ENCODE measurements around the gene ZSWIM6. TPM values are rescaled to one million over a fixed set of nuclear protein-coding genes. Genes with fewer than 3 reads are reported as not detected.

The ZSWIM6 gene
- total RNA-seq, 2 experiments from 2014 or later = 4.1 TPM

GRCh38 chr5:61330845-61331406 lies 1.1 kb upstream of the ZSWIM6 start:
- peak; percentile 50 to 93 (median 72) for DNase-seq
- TF ChIP-seq CTCF (IDR thresholded peaks at IDR 0.05) = no peak
- Histone ChIP-seq H3K27ac (ENCODE audit: low read depth in 1 of 2, low read length in 2 of 2) (peak overlapping the region; percentile 87 to 93), H3K4me3 (ENCODE audit: low read length) (peak overlapping the region; percentile 93), H3K4me1 (ENCODE audit: insufficient read depth, low read length) (peaks cover 27% of the 10 kb centered on the region), H3K9me3 (ENCODE audit: control insufficient read depth in 1 of 2, insufficient read depth in 1 of 2, low read length in 2 of 2) (no peaks in the 10 kb centered on the region), H3K36me3 (ENCODE audit: insufficient read depth, low read length) (no peaks in the 10 kb centered on the region), H3K27me3 (ENCODE audit: control insufficient read depth in 1 of 2, insufficient read depth in 2 of 2, low read length in 2 of 2) (peaks cover 7 to 16% of the 10 kb centered on the region in 2 experiments)
- ChIA-PET CTCF (interaction anchor here (0.7 to 2.5 kb wide), 4 partner anchors 14 to 131 kb away, joined by 3 to 12 read pairs (median 3); no protein-coding TSS in a partner anchor), POLR2A (interaction anchor here (0.7 to 3.8 kb wide), 17 partner anchors 11 to 975 kb away, joined by 3 to 60 read pairs (median 5); partner anchors contain the start of genes ERCC8, KIF2A, NDUFAF2 and SMIM15)
- Mint-ChIP-seq H3K4me1 (ENCODE audit: low read depth) (peaks cover 47% of the 10 kb centered on the region), H3K4me3 (peak overlapping the region; percentile 100), H3K27ac (peak overlapping the region; percentile 100), H3K36me3 (ENCODE audit: low read depth) (peaks cover 21% of the 10 kb centered on the region), H3K9me3 (no peaks in the 10 kb centered on the region), H3K27me3 (peaks cover 44% of the 10 kb centered on the region)
- peak; percentile 24 for ATAC-seq (ENCODE audit: poor library complexity)
- intact Hi-C loops (cut with DNase I, micrococcal nuclease) = loop anchor here (1.0 to 10.0 kb wide), 7 partner anchors 44 to 1084 kb away; partner anchors contain the start of genes DEPDC1B (in 1 of the 2), ERCC8 (in 1 of the 2), IPO11 (in 1 of the 2) and NDUFAF2 (in 1 of the 2)

- Histone ChIP-seq H3K27me3 (ENCODE audit: control insufficient read depth in 1 of 2, insufficient read depth in 2 of 2, low read length in 2 of 2) (peaks cover 7 to 14% of the 10 kb centered on the region in 2 experiments), H3K9me3 (ENCODE audit: control insufficient read depth in 1 of 2, insufficient read depth in 1 of 2, low read length in 2 of 2) (peaks cover 0 to 4% of the 10 kb centered on the region in 2 experiments), H3K4me1 (ENCODE audit: insufficient read depth, low read length) (peaks cover 27% of the 10 kb centered on the region), H3K36me3 (ENCODE audit: insufficient read depth, low read length) (no peaks in the 10 kb centered on the region), H3K27ac (ENCODE audit: low read depth in 1 of 2, low read length in 2 of 2) (no peak overlapping the region), H3K4me3 (ENCODE audit: low read length) (peak overlapping the region; percentile 79)
- POLR2A ChIA-PET = interaction anchor here (1.0 to 3.8 kb wide), 9 partner anchors 10 to 388 kb away, joined by 3 to 60 read pairs (median 7); partner anchors contain the start of genes ERCC8 and NDUFAF2
- Mint-ChIP-seq H3K4me1 (ENCODE audit: low read depth) (peaks cover 50% of the 10 kb centered on the region), H3K36me3 (ENCODE audit: low read depth) (peaks cover 21% of the 10 kb centered on the region), H3K27me3 (peaks cover 35% of the 10 kb centered on the region), H3K27ac (peak overlapping the region; percentile 100), H3K4me3 (peak overlapping the region; percentile 100), H3K9me3 (no peaks in the 10 kb centered on the region)
- ATAC-seq (ENCODE audit: poor library complexity) = no peak
- TF ChIP-seq CTCF (IDR thresholded peaks at IDR 0.05) = no peak
- intact Hi-C loops (cut with DNase I, micrococcal nuclease) = loop anchor here (2.0 to 10.0 kb wide), 7 partner anchors 45 to 1082 kb away; partner anchors contain the start of genes DEPDC1B (in 1 of the 2), ERCC8 (in 1 of the 2), IPO11 (in 1 of the 2) and NDUFAF2 (in 1 of the 2)
- peak in 12 of 14 experiments; percentile 13 to 75 (median 43) for DNase-seq
- CTCF ChIA-PET = interaction anchor here (2.5 kb wide), 1 partner anchor 76 kb away, joined by 12 read pairs; no protein-coding TSS in a partner anchor
Measured at GRCh38 chr5:61332358-61332749, 296 bp downstream of the ZSWIM6 start.

- CTCF ChIA-PET = no interaction called here
- peaks cover 55% of the 10 kb centered on the region for H3K4me1 Mint-ChIP-seq (ENCODE audit: low read depth)
- peak overlapping the region; percentile 79 for H3K4me3 Mint-ChIP-seq
- ATAC-seq (ENCODE audit: poor library complexity) (no peak), DNase-seq (peak in 11 of 14 experiments; percentile 7 to 73 (median 29))
- H3K4me3 ChIP-seq (ENCODE audit: low read length) = peak overlapping the region; percentile 79
- peaks cover 0 to 4% of the 10 kb centered on the region in 2 experiments for H3K9me3 ChIP-seq (ENCODE audit: control insufficient read depth in 1 of 2, insufficient read depth in 1 of 2, low read length in 2 of 2)
- H3K27me3 ChIP-seq (ENCODE audit: control insufficient read depth in 1 of 2, insufficient read depth in 2 of 2, low read length in 2 of 2) = peaks cover 7 to 9% of the 10 kb centered on the region in 2 experiments
- POLR2A ChIA-PET = interaction anchor here (1.5 to 2.3 kb wide), 3 partner anchors 24 to 75 kb away, joined by 5 to 23 read pairs (median 8); no protein-coding TSS in a partner anchor
- peak overlapping the region; percentile 74 for H3K27ac Mint-ChIP-seq
- H3K27me3 Mint-ChIP-seq = peaks cover 29% of the 10 kb centered on the region
- H3K36me3 Mint-ChIP-seq (ENCODE audit: low read depth) = peaks cover 21% of the 10 kb centered on the region
- TF ChIP-seq CTCF (IDR thresholded peaks at IDR 0.05) = no peak
- intact Hi-C loops (cut with DNase I, micrococcal nuclease) = loop anchor here (2.0 to 10.0 kb wide), 7 partner anchors 46 to 1082 kb away; partner anchors contain the start of genes DEPDC1B (in 1 of the 2), ERCC8 (in 1 of the 2), IPO11 (in 1 of the 2) and NDUFAF2 (in 1 of the 2)
- no peaks in the 10 kb centered on the region for H3K9me3 Mint-ChIP-seq
- H3K36me3 ChIP-seq (ENCODE audit: insufficient read depth, low read length) = no peaks in the 10 kb centered on the region
- no peak overlapping the region for H3K27ac ChIP-seq (ENCODE audit: low read depth in 1 of 2, low read length in 2 of 2)
- peaks cover 27% of the 10 kb centered on the region for H3K4me1 ChIP-seq (ENCODE audit: insufficient read depth, low read length)
Measured at GRCh38 chr5:61332851-61333320, 828 bp downstream of the ZSWIM6 start.
